Stimulated activated CD8-positive, alpha-beta memory T cell treated with anti-CD3 and anti-CD28 coated beads, Interleukin-4, amount 100 ng/mL, for 4 hours (primary cell): ENCODE measurements around the gene SMYD3.
"Not testable (repeated sequence)": the region's sequence is repeated elsewhere in the genome, so short reads cannot be mapped to it uniquely, and the experiment has no call there.

Source experiments
- DNase-seq, 2 donors: peaks; one replicate each; pipeline ENCODE4 v3.0.0-alpha.2; 2020; ENCODE audit warnings: low read depth in 2 of 2, low spot score in 1 of 2

SMYD3 gene

GRCh38 chr1:246037832-246038231 is 469.2 kb downstream of the SMYD3 start:
- DNase-seq: no peak

- DNase-seq: no peak
Measured at GRCh38 chr1:246036175-246036574, 470.9 kb downstream of the SMYD3 start.

GRCh38 chr1:246035060-246035541 is 472.0 kb downstream of the SMYD3 start:
- no peak for DNase-seq

GRCh38 chr1:246034630-246035029 is 472.4 kb downstream of the SMYD3 start:
- DNase-seq: no peak

- DNase-seq: no peak
Measured at GRCh38 chr1:246032984-246033383, 474.1 kb downstream of the SMYD3 start.

- DNase-seq: no peak
Measured at GRCh38 chr1:246032031-246032551, 475.0 kb downstream of the SMYD3 start.

- no peak for DNase-seq
Measured at GRCh38 chr1:246029616-246030015, 477.5 kb downstream of the SMYD3 start.

GRCh38 chr1:246024118-246024517 is 483.0 kb downstream of the SMYD3 start:
- DNase-seq: not testable (repeated sequence)

GRCh38 chr1:246020211-246020954 is 486.7 kb downstream of the SMYD3 start:
- DNase-seq: no peak

- DNase-seq: no peak
Measured at GRCh38 chr1:246018146-246018545, 488.9 kb downstream of the SMYD3 start.

GRCh38 chr1:246012341-246012740 is 494.7 kb downstream of the SMYD3 start:
- DNase-seq: no peak

- no peak for DNase-seq
Measured at GRCh38 chr1:246010386-246010785, 496.7 kb downstream of the SMYD3 start.

- no peak for DNase-seq
Measured at GRCh38 chr1:246008363-246008831, 498.7 kb downstream of the SMYD3 start.

- no peak for DNase-seq
Measured at GRCh38 chr1:246005067-246005466, 502.0 kb downstream of the SMYD3 start.

GRCh38 chr1:246004301-246004700 is 502.8 kb downstream of the SMYD3 start:
- no peak for DNase-seq

- DNase-seq: no peak
Measured at GRCh38 chr1:246003442-246003730, 503.7 kb downstream of the SMYD3 start.

- DNase-seq: peak; percentile 59 to 77
Measured at GRCh38 chr1:246002725-246003441, 504.2 kb downstream of the SMYD3 start.

- DNase-seq: no peak
Measured at GRCh38 chr1:246001837-246002230, 505.2 kb downstream of the SMYD3 start.

- no peak for DNase-seq
Measured at GRCh38 chr1:246001142-246001836, 505.8 kb downstream of the SMYD3 start.

- no peak for DNase-seq
Measured at GRCh38 chr1:246000638-246001015, 506.5 kb downstream of the SMYD3 start.

- no peak for DNase-seq
Measured at GRCh38 chr1:245999697-246000637, 507.1 kb downstream of the SMYD3 start.
